Suprapubic skin (tissue), 4 donors: ENCODE results near the gene LRRC37A2. TPM values are rescaled to one million over a fixed set of nuclear protein-coding genes. Genes with fewer than 3 reads are reported as not detected.
"Not testable (repeated sequence)": the region's sequence is repeated elsewhere in the genome, so short reads cannot be mapped to it uniquely, and the experiment has no call there.

Source experiments
- DNase-seq, 2 donors: peaks; one replicate each; pipeline ENCODE4 v3.0.0-alpha.2; 2019; ENCODE audit warnings: low spot score in 2 of 2
- H3K27ac ChIP-seq: fragments of 200-600 bp; sonication (generic); one replicate; pipeline ENCODE4 v1.5.1; 2019
- H3K27me3 ChIP-seq: fragments of 200-600 bp; sonication (generic); one replicate; pipeline ENCODE4 v1.5.1; 2019
- H3K36me3 ChIP-seq: fragments of 200-600 bp; sonication (generic); one replicate; pipeline ENCODE4 v1.5.1; 2019
- H3K4me1 ChIP-seq: fragments of 200-600 bp; sonication (generic); one replicate; pipeline ENCODE4 v1.5.1; 2019
- H3K4me3 ChIP-seq: fragments of 200-600 bp; sonication (generic); one replicate; pipeline ENCODE4 v1.5.1; 2019; ENCODE audit warnings: mild to moderate bottlenecking
- H3K9me3 ChIP-seq: fragments of 200-600 bp; sonication (generic); one replicate; pipeline ENCODE4 v1.5.1; 2019
- WGBS: methylation state at CpG from one replicate; pipeline ENCODE4 v1.1.5; 2018; 5-methylcytosine and 5-hydroxymethylcytosine counted together
- total RNA-seq, 4 donors: library from RNA; depleted of rRNA; stranded (reverse); fragments of >200 nt; gene quantifications; one replicate each; pipeline ENCODE4 v1.1.0, GENCODE V29; 2016

The LRRC37A2 gene
- total RNA-seq: 10 to 100 TPM; 15.1 to 46.3 (median 26.7) TPM

DNA sequence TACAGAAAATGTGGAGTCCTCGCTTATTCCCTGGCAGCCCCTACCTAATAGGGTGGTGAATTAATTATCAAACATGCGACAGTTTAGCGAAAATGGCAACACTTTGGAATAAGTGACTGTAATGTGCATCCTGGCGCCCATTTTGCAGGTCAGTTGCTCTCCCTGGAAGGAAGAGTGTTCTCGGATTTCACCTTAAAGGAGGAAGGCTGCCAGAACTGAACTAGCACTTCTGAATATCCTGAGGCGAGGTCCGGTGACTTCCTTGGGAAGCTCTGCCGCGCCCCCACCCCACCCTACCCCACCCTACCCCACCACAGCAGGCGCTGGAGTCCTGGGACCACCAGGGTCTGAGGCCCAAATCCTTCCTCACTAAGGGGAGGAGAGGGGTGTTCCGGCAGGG is at the start of gene LRRC37A2:
LRRC37A2 (plus strand) TSS at position 301 of the 400 bp plus-strand sequence. CDS start 245 bp downstream, outside the sequence.
- not testable (repeated sequence) for H3K27me3 ChIP-seq, H3K4me3 ChIP-seq, H3K4me1 ChIP-seq, H3K9me3 ChIP-seq, H3K36me3 ChIP-seq, DNase-seq, H3K27ac ChIP-seq
- no CpG with 5 or more reads among the region's 11 CpGs for WGBS

- no CpG with 5 or more reads among the region's 5 CpGs for WGBS
- H3K27ac ChIP-seq, H3K4me1 ChIP-seq, H3K4me3 ChIP-seq, DNase-seq, H3K27me3 ChIP-seq, H3K9me3 ChIP-seq, H3K36me3 ChIP-seq: not testable (repeated sequence)
These were observed 44.6 kb upstream of the LRRC37A2 start for GRCh38 chr17:46467618-46468017.

DNA sequence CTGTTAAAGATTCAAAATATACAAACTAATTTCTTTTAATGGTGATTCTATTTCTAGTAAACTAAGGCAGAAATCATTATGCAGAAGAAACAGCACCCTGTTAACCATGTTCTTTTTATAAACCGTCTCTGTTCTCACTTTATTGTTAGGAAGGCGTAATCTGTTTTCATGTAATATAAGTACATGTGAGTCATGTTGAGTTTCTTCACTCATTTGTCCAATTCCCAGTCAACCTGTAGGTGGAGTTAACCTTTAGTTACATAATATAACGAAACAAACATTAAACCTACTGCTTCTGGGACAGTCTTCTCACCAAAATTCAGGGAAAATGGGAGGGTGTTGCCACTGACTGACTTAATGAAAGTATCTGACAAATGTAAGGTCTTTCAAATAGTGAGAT is 37.8 kb upstream of the LRRC37A2 start:
- WGBS: no CpG with 5 or more reads among the region's 3 CpGs
- not testable (repeated sequence) for DNase-seq, H3K27me3 ChIP-seq, H3K4me3 ChIP-seq, H3K36me3 ChIP-seq, H3K9me3 ChIP-seq, H3K4me1 ChIP-seq, H3K27ac ChIP-seq

- not testable (repeated sequence) for H3K36me3 ChIP-seq, DNase-seq, H3K9me3 ChIP-seq, H3K4me3 ChIP-seq, H3K27me3 ChIP-seq, H3K4me1 ChIP-seq, H3K27ac ChIP-seq
- WGBS: no CpG with 5 or more reads among the region's 2 CpGs
These were observed 36.7 kb upstream of the LRRC37A2 start for GRCh38 chr17:46475583-46475982.

DNA sequence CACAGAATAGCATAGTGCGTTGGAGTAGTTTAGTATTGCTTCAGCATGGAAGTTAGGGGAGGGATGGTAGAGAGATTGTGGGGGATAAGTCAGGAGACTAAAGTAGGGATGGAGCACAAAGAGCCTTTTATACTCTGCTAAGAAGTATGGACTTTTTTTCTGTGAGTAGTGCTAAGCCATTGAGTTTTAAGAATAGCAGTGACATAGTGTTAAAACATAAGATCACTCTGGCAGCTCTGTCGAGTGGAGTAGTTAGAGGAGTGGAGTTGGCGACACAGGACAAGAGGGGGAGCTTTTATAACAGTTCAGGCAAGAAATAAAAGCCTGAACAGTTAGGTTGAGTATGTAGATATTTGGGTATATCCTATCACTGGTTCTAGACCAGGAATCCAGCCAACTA is 33.4 kb upstream of the LRRC37A2 start:
- H3K27me3 ChIP-seq, H3K9me3 ChIP-seq, H3K4me3 ChIP-seq, H3K27ac ChIP-seq, DNase-seq, H3K36me3 ChIP-seq, H3K4me1 ChIP-seq: not testable (repeated sequence)
- whole genome bisulfite sequencing: no CpG with 5 or more reads among the region's 3 CpGs

DNA sequence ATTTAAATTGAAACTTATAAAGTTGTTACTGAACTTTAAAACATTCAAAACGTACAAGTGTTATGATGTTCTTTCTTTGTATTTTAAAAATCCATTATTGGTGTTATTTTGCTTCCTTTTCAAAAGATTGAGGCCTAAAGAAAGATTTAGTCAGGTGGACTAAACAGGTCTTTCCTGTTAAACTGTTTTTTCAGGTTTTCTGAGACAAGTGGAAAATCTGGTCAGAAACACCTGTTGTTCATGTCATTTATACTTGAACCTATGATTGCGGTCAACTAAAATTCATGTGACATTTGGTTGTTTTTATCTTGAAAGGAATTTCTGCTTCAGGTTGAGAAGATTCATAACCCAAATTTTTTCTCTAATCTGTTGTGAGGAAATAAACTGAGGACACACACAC is 31.0 kb upstream of the LRRC37A2 start:
- DNase-seq, H3K9me3 ChIP-seq, H3K27ac ChIP-seq, H3K27me3 ChIP-seq, H3K36me3 ChIP-seq, H3K4me3 ChIP-seq, H3K4me1 ChIP-seq: not testable (repeated sequence)
- WGBS: no CpG with 5 or more reads among the region's 2 CpGs

DNA sequence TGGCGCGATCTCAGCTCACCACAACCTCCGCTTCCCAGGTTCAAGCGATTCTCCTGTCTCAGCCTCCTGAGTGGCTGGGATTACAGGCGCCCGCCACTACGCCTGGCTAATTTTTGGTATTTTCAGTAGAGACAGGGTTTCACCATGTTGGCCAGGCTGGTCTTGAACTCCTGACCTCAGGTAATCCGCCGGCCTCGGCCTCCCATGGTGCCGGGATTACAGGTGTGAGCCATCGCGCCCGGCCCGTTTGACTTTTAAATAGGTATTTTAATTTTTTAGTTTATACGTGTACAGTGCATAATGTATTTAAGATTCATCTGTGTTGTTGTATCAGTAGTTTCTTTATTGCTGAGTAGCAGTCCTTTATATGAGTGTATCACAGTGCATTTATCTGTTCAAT is 20.2 kb upstream of the LRRC37A2 start:
- 95% methylated on average over 10 of the region's 16 CpGs for WGBS
- not testable (repeated sequence) for H3K27me3 ChIP-seq, DNase-seq, H3K27ac ChIP-seq, H3K4me1 ChIP-seq, H3K36me3 ChIP-seq, H3K4me3 ChIP-seq, H3K9me3 ChIP-seq

DNA sequence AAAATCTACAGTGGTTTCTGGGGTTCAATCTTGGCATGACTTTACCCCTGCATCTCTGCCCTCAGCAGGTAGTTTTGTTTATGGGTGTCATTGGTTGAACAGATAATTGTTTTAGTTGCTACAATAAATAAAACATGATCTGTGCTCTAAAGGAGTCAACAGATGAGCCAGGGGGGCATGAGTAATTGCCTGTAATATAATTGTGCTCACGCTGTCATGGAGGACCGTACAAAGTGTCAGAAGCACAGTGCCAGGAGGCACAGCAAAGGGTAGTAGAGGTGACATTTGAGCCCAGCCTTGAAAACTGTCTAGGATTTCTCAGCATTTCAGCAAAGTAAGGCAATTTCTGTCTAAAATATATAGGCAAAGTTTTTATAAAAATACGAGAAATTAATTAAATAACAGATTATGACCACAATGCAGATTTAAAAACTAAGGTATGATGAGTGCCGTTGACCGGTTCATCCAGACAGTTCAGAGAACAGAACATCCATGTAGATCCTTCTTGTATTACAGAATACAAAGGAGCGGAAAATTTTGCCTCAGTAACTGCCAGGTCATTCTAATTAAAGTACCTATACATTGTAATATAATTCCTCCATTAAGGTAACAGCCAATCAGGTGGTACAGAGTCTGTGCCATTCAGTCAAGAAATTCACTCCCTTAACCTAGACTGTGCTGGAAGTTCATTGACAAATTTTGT is 12.7 kb upstream of the LRRC37A2 start:
- H3K27me3 ChIP-seq, H3K27ac ChIP-seq, H3K4me1 ChIP-seq, DNase-seq, H3K4me3 ChIP-seq, H3K9me3 ChIP-seq, H3K36me3 ChIP-seq: not testable (repeated sequence)
- WGBS: no CpG with 5 or more reads among the region's 6 CpGs

GRCh38 chr17:46505896-46506295 is 6.4 kb upstream of the LRRC37A2 start:
- not testable (repeated sequence) for H3K36me3 ChIP-seq, H3K27me3 ChIP-seq
- 87% methylated on average over 3 of the region's 7 CpGs for WGBS

DNA sequence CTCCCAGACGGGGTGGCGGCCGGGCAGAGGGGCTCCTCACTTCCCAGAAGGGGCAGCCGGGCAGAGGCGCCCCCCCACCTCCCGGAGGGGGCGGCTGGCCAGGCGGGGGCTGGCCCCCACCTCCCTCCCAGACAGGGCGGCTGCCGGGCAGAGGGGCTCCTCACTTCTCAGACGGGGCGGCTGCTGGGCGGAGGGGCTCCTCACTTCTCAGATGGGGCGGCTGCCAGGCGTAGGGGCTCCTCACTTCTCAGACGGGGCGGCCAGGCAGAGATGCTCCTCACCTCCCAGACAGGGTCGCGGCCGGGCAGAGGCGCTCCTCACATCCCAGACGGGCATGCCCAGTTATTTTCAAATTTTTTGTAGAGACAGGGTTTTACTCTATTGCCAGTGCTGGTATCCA is 22.4 kb downstream of the LRRC37A2 start:
- not testable (repeated sequence) for H3K36me3 ChIP-seq, H3K27ac ChIP-seq, H3K27me3 ChIP-seq, H3K4me1 ChIP-seq, H3K9me3 ChIP-seq, H3K4me3 ChIP-seq
- 100% methylated on average over 5 of the region's 22 CpGs for WGBS
- peak in 1 of 2 donors; percentile 44 for DNase-seq

More at GRCh38 chr17:46505896-46506295, 6.4 kb upstream of the LRRC37A2 start:
- H3K4me1 ChIP-seq, H3K4me3 ChIP-seq, H3K27ac ChIP-seq, DNase-seq, H3K9me3 ChIP-seq: not testable (repeated sequence)

DNA sequence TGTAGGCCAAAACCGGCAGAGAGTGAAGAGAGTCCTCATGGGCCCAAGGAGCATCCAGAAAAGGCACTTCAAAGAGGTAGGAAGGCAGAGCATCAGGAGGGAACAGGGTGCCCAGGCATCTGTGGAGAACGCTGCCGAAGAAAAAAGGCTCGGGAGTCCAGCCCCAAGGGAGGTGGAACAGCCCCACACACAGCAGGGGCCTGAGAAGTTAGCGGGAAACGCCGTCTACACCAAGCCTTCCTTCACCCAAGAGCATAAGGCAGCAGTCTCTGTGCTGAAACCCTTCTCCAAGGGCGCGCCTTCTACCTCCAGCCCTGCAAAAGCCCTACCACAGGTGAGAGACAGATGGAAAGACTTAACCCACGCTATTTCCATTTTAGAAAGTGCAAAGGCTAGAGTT is 36.3 kb downstream of the LRRC37A2 start:
- DNase-seq, H3K27me3 ChIP-seq, H3K9me3 ChIP-seq, H3K4me1 ChIP-seq, H3K27ac ChIP-seq, H3K4me3 ChIP-seq, H3K36me3 ChIP-seq: not testable (repeated sequence)
- WGBS: 86% methylated on average over 9 of the region's 10 CpGs

- H3K4me3 ChIP-seq, DNase-seq, H3K9me3 ChIP-seq, H3K27ac ChIP-seq, H3K4me1 ChIP-seq, H3K36me3 ChIP-seq, H3K27me3 ChIP-seq: not testable (repeated sequence)
- WGBS: no CpG with 5 or more reads among the region's 20 CpGs
These were observed 46.9 kb downstream of the LRRC37A2 start for GRCh38 chr17:46559155-46559554.

DNA sequence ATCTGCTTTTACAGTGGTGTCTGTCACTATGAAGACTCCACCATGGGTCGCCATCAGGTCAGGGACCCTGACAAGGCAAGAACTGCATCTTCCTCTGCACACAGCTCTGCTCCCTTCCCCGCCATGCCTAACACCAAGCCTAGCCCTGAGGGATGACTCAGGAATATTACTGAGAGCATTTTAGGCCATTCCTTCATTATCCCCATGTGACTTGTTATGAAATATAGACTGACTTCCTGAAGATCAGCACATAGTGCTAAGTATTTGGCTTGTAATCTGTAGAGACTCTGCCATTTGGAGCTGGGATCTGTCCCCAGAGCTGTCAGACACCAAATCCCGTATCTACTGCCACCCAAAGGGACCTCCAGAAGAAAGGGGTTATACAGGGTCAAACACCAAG is 47.8 kb downstream of the LRRC37A2 start:
- H3K4me3 ChIP-seq, DNase-seq, H3K27ac ChIP-seq, H3K9me3 ChIP-seq, H3K36me3 ChIP-seq, H3K4me1 ChIP-seq, H3K27me3 ChIP-seq: not testable (repeated sequence)
- WGBS: no CpG with 5 or more reads among the region's 3 CpGs

GRCh38 chr17:46566284-46566683 is 54.0 kb downstream of the LRRC37A2 start:
- WGBS: no CpG with 5 or more reads among the region's 2 CpGs
- not testable (repeated sequence) for H3K27ac ChIP-seq, DNase-seq

GRCh38 chr17:46566980-46567379 is 54.7 kb downstream of the LRRC37A2 start:
- not testable (repeated sequence) for H3K27me3 ChIP-seq, H3K27ac ChIP-seq, H3K4me1 ChIP-seq, H3K9me3 ChIP-seq, H3K36me3 ChIP-seq, H3K4me3 ChIP-seq, DNase-seq
- no CpG with 5 or more reads among the region's 1 CpG for whole genome bisulfite sequencing

More at GRCh38 chr17:46566284-46566683, 54.0 kb downstream of the LRRC37A2 start:
- not testable (repeated sequence) for H3K4me3 ChIP-seq, H3K36me3 ChIP-seq, H3K4me1 ChIP-seq, H3K27me3 ChIP-seq, H3K9me3 ChIP-seq
